Cardiac fibroblast (primary cell): ENCODE data around the gene MED1.
A peak's percentile ranks its signal among the peaks of the same experiment; 100 is the strongest.
"Not testable (repeated sequence)": the region's sequence is repeated elsewhere in the genome, so short reads cannot be mapped to it uniquely, and the experiment has no call there.

Experiments
- DNase-seq, 2 donors: peaks; one replicate each; pipeline versions ENCODE4 v3.0.0 to v3.0.0-alpha.2; 2010; ENCODE audit warnings: low read depth in 2 of 2
- H3K4me3 ChIP-seq, 2 donors: replicated peaks in 1 of 2; 1 replicate in 1 of 2; 2 replicates in 1 of 2; pipeline ENCODE4 v1.5.1; 2011; ENCODE audit warnings: low read depth in 2 of 2, low read length in 2 of 2, mild to moderate bottlenecking in 2 of 2, moderate library complexity in 1 of 2
- TF ChIP-seq, protein P1 (sequence below): IDR thresholded peaks from one replicate; pipeline ENCODE4 v1.5.1; 2011; ENCODE audit warnings: low read depth, mild to moderate bottlenecking, low read length, inconsistent platforms

MED1 gene

DNA sequence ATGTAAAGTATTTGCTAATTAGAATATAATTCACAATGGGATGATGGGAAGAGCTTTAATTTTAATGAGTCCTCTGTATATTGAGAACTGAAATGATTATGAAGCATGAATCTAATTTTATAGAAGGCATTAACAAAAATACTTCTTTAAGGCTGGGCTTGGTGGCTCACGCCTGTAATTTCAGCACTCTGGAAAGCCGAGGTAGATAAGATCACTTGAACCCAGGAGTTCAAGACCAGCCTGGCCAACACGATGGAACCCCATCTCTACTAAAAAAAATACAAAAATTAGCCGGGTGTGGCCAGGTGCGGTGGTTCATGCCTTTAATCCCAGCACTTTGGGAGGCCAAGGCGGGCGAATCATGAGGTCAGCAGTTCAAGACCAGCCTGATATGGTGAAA, 22.2 kb upstream of the MED1 start:
- TF ChIP-seq, protein P1, sequence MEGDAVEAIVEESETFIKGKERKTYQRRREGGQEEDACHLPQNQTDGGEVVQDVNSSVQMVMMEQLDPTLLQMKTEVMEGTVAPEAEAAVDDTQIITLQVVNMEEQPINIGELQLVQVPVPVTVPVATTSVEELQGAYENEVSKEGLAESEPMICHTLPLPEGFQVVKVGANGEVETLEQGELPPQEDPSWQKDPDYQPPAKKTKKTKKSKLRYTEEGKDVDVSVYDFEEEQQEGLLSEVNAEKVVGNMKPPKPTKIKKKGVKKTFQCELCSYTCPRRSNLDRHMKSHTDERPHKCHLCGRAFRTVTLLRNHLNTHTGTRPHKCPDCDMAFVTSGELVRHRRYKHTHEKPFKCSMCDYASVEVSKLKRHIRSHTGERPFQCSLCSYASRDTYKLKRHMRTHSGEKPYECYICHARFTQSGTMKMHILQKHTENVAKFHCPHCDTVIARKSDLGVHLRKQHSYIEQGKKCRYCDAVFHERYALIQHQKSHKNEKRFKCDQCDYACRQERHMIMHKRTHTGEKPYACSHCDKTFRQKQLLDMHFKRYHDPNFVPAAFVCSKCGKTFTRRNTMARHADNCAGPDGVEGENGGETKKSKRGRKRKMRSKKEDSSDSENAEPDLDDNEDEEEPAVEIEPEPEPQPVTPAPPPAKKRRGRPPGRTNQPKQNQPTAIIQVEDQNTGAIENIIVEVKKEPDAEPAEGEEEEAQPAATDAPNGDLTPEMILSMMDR, result no peak
- no peak for DNase-seq
- no peak overlapping the region for H3K4me3 ChIP-seq

GRCh38 chr17:39468610-39469009, 17.5 kb upstream of the MED1 start:
- DNase-seq, result not testable (repeated sequence)

DNA sequence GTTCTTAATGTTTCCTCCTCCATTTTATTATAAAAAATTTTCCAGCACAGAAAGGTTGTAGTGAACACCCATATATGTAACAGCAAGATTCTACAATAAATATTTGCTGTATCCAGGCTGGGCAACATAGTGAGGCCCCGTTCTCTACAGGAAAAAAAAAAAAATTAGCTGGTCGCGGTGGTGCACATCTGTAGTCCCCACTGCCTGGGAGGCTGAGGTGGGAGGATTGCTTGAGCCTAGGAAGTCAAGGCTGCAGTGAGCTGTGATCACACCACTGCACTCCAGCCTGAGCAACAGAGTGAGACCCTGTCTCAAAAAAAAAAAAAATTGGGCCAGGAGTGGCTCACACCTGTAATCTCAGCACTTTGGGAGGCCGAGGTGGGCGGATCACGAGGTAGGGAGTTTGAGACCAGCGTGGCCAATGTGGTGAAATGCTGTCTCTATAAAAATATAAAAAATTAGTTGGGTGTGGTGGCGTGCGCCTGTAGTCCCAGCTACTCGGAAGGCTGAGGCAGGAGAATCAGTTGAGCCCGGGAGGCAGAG, 13.6 kb upstream of the MED1 start:
- DNase-seq, result not testable (repeated sequence)
- peak overlapping the region in 1 of 2 donors; percentile 99 for H3K4me3 ChIP-seq

More at GRCh38 chr17:39468610-39469009, 17.5 kb upstream of the MED1 start:
- not testable (repeated sequence) for H3K4me3 ChIP-seq

- peak in 1 of 2 donors; percentile 27 for DNase-seq
- H3K4me3 ChIP-seq, result peak overlapping the region; percentile 93 to 99
Measured at GRCh38 chr17:39462631-39463375, 11.7 kb upstream of the MED1 start.

GRCh38 chr17:39461926-39462569, 11.0 kb upstream of the MED1 start:
- peak in 1 of 2 donors; percentile 14 for DNase-seq
- TF ChIP-seq, protein P1, result no peak
- peak overlapping the region; percentile 93 to 99 for H3K4me3 ChIP-seq

More at GRCh38 chr17:39462631-39463375, 11.7 kb upstream of the MED1 start:
- TF ChIP-seq, protein P1, result no peak

- DNase-seq, result peak; percentile 100
- TF ChIP-seq, protein P1, result no peak
- peak within 1 kb of the TSS; percentile 93 to 99 for H3K4me3 ChIP-seq
Measured at GRCh38 chr17:39461113-39461925, 10.3 kb upstream of the MED1 start, which contains the start of gene CDK12. Gene CDK12, plus strand, starts transcription at chr17:39461486. Its CDS starts 586 bp downstream, at chr17:39462072.

- H3K4me3 ChIP-seq, result no peak overlapping the region
- TF ChIP-seq, protein P1, result no peak
- no peak for DNase-seq
Measured at GRCh38 chr17:39455919-39456318, 4.9 kb upstream of the MED1 start.
